GM18909 (cell line): ENCODE data around the gene SPSB2.

Experiments used
- ATAC-seq: cut with Tn5 transposase; IDR thresholded peaks from one replicate; pipeline ENCODE4 v1.9.1; 2021; ENCODE audit warnings: mild to moderate bottlenecking; ENCODE audit not compliant: unreplicated experiment, poor library complexity

SPSB2 gene

DNA sequence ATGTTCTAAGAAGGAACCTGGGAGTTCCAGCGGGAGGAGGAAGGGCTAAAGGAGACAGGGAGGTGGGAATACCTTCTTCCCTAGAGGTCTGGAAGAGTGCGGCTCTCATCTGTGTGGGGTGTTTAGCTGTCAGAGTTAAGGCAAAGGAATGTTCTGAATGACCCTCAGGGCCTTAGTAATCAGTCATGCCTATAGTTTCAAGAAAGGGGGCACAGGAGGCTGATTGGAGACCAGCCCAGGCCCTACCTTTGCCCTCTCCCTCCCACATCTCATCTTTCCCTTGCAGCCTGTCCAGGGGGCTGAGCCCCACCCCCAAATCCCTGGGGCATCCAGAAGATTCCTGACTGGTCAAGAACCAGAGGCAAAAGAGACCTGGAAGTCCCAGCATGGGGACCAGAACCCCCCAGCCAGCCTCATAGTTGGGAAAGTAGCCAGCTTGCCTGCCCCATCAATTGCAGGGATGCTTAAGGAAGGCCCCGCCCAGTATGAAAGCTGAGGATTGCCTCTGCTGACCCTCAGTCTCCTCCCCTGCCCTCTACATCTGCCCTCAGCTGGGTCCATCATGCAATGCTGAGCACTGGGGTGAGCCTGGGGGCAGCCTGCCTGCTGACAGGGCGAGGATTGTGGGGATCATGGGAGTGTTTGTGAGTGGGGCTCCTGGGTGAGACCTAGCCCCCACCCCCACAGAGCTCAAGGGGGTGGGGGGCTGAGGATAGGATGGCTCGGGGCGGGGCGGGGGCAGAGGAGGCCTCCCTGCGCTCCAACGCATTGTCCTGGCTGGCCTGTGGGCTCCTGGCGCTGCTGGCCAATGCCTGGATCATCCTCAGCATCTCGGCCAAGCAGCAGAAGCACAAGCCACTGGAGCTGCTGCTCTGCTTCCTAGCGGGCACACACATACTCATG is 49.7 kb downstream of the SPSB2 start:
- ATAC-seq = no peak

DNA sequence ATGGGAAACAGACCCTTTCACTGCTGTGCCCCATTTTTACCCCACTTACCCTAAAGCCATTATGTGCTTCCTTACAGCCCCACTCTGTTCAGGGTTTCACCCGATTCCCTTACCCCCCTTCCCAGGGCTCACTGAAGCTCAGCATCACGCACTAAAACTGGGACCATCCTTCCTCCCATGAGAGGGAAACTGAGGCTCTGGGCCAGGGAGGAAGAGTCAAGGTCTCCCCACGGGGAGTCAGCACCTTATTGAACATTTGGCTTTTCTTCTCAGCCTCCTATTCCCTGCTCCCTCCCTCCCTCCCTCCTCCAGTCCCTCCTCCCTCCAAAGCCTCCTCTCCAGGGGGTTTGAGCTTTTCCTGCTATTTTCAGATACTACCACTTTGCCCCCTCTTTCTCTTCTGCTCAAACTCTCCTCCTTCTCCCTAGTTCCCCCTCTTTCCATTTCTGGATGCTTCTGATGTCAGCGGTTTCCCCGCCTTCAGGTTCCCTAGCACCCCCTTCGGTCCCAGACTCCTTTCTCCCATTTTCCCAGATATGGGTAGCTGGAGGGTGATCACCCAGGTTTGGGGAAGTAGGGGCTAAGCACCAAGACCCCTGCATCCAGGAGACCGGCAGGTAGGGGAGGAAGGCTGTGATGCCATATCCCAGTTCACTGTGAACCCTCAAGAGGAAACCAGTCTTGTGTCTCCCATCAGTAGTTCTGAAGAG is 50.5 kb downstream of the SPSB2 start:
- ATAC-seq = no peak

DNA sequence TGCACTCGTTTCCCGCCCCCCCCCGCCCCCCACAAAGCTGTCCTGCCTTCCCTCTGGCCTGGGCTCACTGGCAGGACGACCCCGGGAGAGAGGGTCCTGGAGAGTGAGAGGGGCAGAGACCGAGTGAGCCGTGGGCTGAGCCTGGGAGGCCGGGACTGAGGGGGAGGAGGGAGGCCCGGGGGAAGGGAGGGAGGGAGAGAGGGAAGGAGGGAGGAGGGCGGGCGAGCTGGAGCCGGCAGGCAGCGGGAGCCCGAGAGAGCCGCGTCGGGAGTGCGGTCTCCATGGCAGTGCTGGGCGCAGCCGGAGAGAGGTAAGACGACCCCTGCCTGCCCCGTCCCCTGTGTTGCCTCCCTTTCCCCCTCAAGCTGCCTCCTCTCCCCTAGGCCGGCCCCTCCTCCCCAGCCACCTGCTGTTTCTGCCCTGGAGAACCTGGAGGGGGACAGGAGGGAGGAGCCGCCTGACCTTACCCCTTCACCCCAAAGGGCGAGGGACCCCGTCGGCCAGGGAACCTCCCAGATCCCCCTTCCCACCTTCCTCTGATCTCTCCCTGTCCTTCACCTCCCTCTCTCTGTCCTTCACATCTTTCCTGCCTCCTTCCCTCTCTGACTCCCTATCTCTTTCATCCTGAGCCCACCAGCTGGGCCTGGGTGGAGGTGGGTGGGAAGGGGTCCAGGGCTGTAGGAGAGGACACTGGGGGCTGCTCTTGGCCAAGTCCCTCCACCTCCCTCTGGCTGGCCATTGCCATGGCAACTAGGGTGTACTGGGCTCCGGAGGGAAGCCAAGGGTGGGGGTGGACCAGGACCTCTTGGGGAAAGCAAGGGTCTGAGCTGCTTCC is 51.3 kb downstream of the SPSB2 start, which contains the start of gene GPR162:
TSS of gene GPR162 (plus strand) at position 231 of the 835 bp plus-strand sequence. CDS start 2,078 bp downstream, outside the sequence.
- no peak for ATAC-seq
